Stimulated activated naive CD8-positive, alpha-beta T cell treated with anti-CD3 and anti-CD28 coated beads, Interleukin-15, Interleukin-2, amounts not matched to agents 100 ng/mL and 50 ng/mL, for 24 hours (primary cell): ENCODE data around the gene COTL1.

Source experiments
- H3K27ac Mint-ChIP-seq: one replicate; pipeline ENCODE4 v1.8.0; 2021; ENCODE audit warnings: mild to moderate bottlenecking, mixed read lengths
- H3K27me3 Mint-ChIP-seq: one replicate; pipeline ENCODE4 v1.8.0; 2021; ENCODE audit warnings: mixed read lengths
- H3K36me3 Mint-ChIP-seq: one replicate; pipeline ENCODE4 v1.8.0; 2021; ENCODE audit warnings: low read depth, mixed read lengths
- H3K4me1 Mint-ChIP-seq: one replicate; pipeline ENCODE4 v1.8.0; 2021; ENCODE audit warnings: low read depth, mixed read lengths
- H3K4me3 Mint-ChIP-seq: one replicate; pipeline ENCODE4 v1.8.0; 2021; ENCODE audit warnings: mild to moderate bottlenecking, mixed read lengths
- H3K9me3 Mint-ChIP-seq: one replicate; pipeline ENCODE4 v1.8.0; 2021; ENCODE audit warnings: mixed read lengths

The COTL1 gene

GRCh38 chr16:84612686-84613085 is 5.2 kb downstream of the COTL1 start:
- H3K9me3 Mint-ChIP-seq = peaks cover 10% of the 10 kb centered on the region
- peaks cover 84% of the 10 kb centered on the region for H3K36me3 Mint-ChIP-seq
- peaks cover 88% of the 10 kb centered on the region for H3K4me1 Mint-ChIP-seq
- H3K27ac Mint-ChIP-seq = peak overlapping the region; percentile 49
- H3K4me3 Mint-ChIP-seq = no peak overlapping the region
- no peaks in the 10 kb centered on the region for H3K27me3 Mint-ChIP-seq

- Mint-ChIP-seq H3K27me3 (no peaks in the 10 kb centered on the region), H3K36me3 (peaks cover 91% of the 10 kb centered on the region), H3K4me3 (no peak overlapping the region), H3K4me1 (peaks cover 97% of the 10 kb centered on the region), H3K9me3 (peaks cover 10% of the 10 kb centered on the region), H3K27ac (peak overlapping the region; percentile 50)
Observed at GRCh38 chr16:84611041-84611440, 6.8 kb downstream of the COTL1 start.

GRCh38 chr16:84610376-84610775 is 7.5 kb downstream of the COTL1 start:
- H3K4me1 Mint-ChIP-seq = peaks cover 97% of the 10 kb centered on the region
- H3K27ac Mint-ChIP-seq = peak overlapping the region; percentile 50
- peaks cover 10% of the 10 kb centered on the region for H3K9me3 Mint-ChIP-seq
- H3K27me3 Mint-ChIP-seq = no peaks in the 10 kb centered on the region
- peak overlapping the region; percentile 30 for H3K4me3 Mint-ChIP-seq
- H3K36me3 Mint-ChIP-seq = peaks cover 91% of the 10 kb centered on the region

GRCh38 chr16:84609563-84610177 is 8.2 kb downstream of the COTL1 start:
- H3K9me3 Mint-ChIP-seq = peaks cover 10% of the 10 kb centered on the region
- H3K4me1 Mint-ChIP-seq = peaks cover 96% of the 10 kb centered on the region
- peak overlapping the region; percentile 38 for H3K4me3 Mint-ChIP-seq
- peaks cover 87% of the 10 kb centered on the region for H3K36me3 Mint-ChIP-seq
- H3K27me3 Mint-ChIP-seq = no peaks in the 10 kb centered on the region
- peak overlapping the region; percentile 50 for H3K27ac Mint-ChIP-seq

- H3K36me3 Mint-ChIP-seq = peaks cover 82% of the 10 kb centered on the region
- peak overlapping the region; percentile 50 for H3K27ac Mint-ChIP-seq
- H3K4me3 Mint-ChIP-seq = peak overlapping the region; percentile 38
- peaks cover 93% of the 10 kb centered on the region for H3K4me1 Mint-ChIP-seq
- peaks cover 10% of the 10 kb centered on the region for H3K9me3 Mint-ChIP-seq
- H3K27me3 Mint-ChIP-seq = no peaks in the 10 kb centered on the region
Observed at GRCh38 chr16:84608282-84608681, 9.6 kb downstream of the COTL1 start.

- Mint-ChIP-seq H3K4me1 (peaks cover 93% of the 10 kb centered on the region), H3K4me3 (peak overlapping the region; percentile 38), H3K27ac (peak overlapping the region; percentile 50), H3K9me3 (peaks cover 10% of the 10 kb centered on the region), H3K36me3 (peaks cover 82% of the 10 kb centered on the region), H3K27me3 (no peaks in the 10 kb centered on the region)
Observed at GRCh38 chr16:84607694-84608093, 10.2 kb downstream of the COTL1 start.

GRCh38 chr16:84607061-84607460 is 10.8 kb downstream of the COTL1 start:
- Mint-ChIP-seq H3K4me1 (peaks cover 96% of the 10 kb centered on the region), H3K27ac (peak overlapping the region; percentile 50), H3K4me3 (peak overlapping the region; percentile 10)

GRCh38 chr16:84606081-84606875 is 11.6 kb downstream of the COTL1 start:
- peaks cover 70% of the 10 kb centered on the region for H3K36me3 Mint-ChIP-seq
- no peak overlapping the region for H3K4me3 Mint-ChIP-seq
- peaks cover 10% of the 10 kb centered on the region for H3K9me3 Mint-ChIP-seq
- H3K27ac Mint-ChIP-seq = peak overlapping the region; percentile 50
- H3K4me1 Mint-ChIP-seq = peaks cover 96% of the 10 kb centered on the region
- H3K27me3 Mint-ChIP-seq = no peaks in the 10 kb centered on the region

More at GRCh38 chr16:84607061-84607460, 10.8 kb downstream of the COTL1 start:
- H3K9me3 Mint-ChIP-seq = peaks cover 10% of the 10 kb centered on the region
- no peaks in the 10 kb centered on the region for H3K27me3 Mint-ChIP-seq
- peaks cover 78% of the 10 kb centered on the region for H3K36me3 Mint-ChIP-seq

GRCh38 chr16:84605339-84605848 is 12.5 kb downstream of the COTL1 start:
- Mint-ChIP-seq H3K4me3 (no peak overlapping the region), H3K9me3 (peaks cover 1% of the 10 kb centered on the region), H3K36me3 (peaks cover 69% of the 10 kb centered on the region), H3K27ac (peak overlapping the region; percentile 65), H3K27me3 (no peaks in the 10 kb centered on the region), H3K4me1 (peaks cover 96% of the 10 kb centered on the region)

GRCh38 chr16:84604477-84605013 is 13.3 kb downstream of the COTL1 start:
- Mint-ChIP-seq H3K9me3 (no peaks in the 10 kb centered on the region), H3K36me3 (peaks cover 61% of the 10 kb centered on the region), H3K4me1 (peaks cover 96% of the 10 kb centered on the region), H3K27ac (peak overlapping the region; percentile 83), H3K4me3 (peak overlapping the region; percentile 41), H3K27me3 (no peaks in the 10 kb centered on the region)

- H3K4me3 Mint-ChIP-seq = no peak overlapping the region
- H3K36me3 Mint-ChIP-seq = peaks cover 59% of the 10 kb centered on the region
- no peaks in the 10 kb centered on the region for H3K9me3 Mint-ChIP-seq
- peaks cover 96% of the 10 kb centered on the region for H3K4me1 Mint-ChIP-seq
- H3K27me3 Mint-ChIP-seq = no peaks in the 10 kb centered on the region
- peak overlapping the region; percentile 83 for H3K27ac Mint-ChIP-seq
Observed at GRCh38 chr16:84603940-84604339, 13.9 kb downstream of the COTL1 start.

- Mint-ChIP-seq H3K27me3 (no peaks in the 10 kb centered on the region), H3K9me3 (no peaks in the 10 kb centered on the region), H3K4me3 (peak overlapping the region; percentile 66), H3K4me1 (peaks cover 91% of the 10 kb centered on the region), H3K36me3 (peaks cover 58% of the 10 kb centered on the region), H3K27ac (peak overlapping the region; percentile 99)
Observed at GRCh38 chr16:84603140-84603816, 14.6 kb downstream of the COTL1 start.

- Mint-ChIP-seq H3K4me3 (peak overlapping the region; percentile 83), H3K27me3 (no peaks in the 10 kb centered on the region), H3K36me3 (peaks cover 56% of the 10 kb centered on the region), H3K9me3 (no peaks in the 10 kb centered on the region), H3K27ac (peak overlapping the region; percentile 99), H3K4me1 (peaks cover 91% of the 10 kb centered on the region)
Observed at GRCh38 chr16:84600343-84601229, 17.3 kb downstream of the COTL1 start.
